Omental fat pad (tissue), 4 donors: ENCODE data around the gene LSM2. TPM values are rescaled to one million over a fixed set of nuclear protein-coding genes. Genes with fewer than 3 reads are reported as not detected.
A peak's percentile ranks its signal among the peaks of the same experiment; 100 is the strongest.

ENCODE experiments used
- ATAC-seq: fragments of 150-250 bp; one replicate; pipeline ENCODE4 v1.9.1; 2016; ENCODE audit warnings: mild to moderate bottlenecking, moderate library complexity; ENCODE audit not compliant: low FRiP score
- DNase-seq: peaks from one replicate; pipeline ENCODE4 v3.0.0-alpha.2; 2019; ENCODE audit warnings: low spot score
- CTCF ChIP-seq, 3 donors: fragments of 450-650 bp; IDR thresholded peaks; one replicate each; pipeline ENCODE4 v1.5.1; 2016 to 2017; ENCODE audit warnings: antibody characterized with exemption in 3 of 3, mild to moderate bottlenecking in 3 of 3, moderate library complexity in 2 of 3
- total RNA-seq, 4 donors: library from RNA; depleted of rRNA; stranded (reverse); fragments of >200 nt; gene quantifications; one replicate each; pipeline ENCODE4 v1.1.0, GENCODE V29; 2016

The LSM2 gene
- total RNA-seq, 4 donors from 2014 or later, result 19.8 to 35.1 (median 30.4) TPM

GRCh38 chr6:31776989-31777666, 29.6 kb downstream of the LSM2 start, which contains the start of gene VWA7:
TSS of gene VWA7 (minus strand) at chr6:31777328. CDS start at chr6:31776779, 549 bp downstream.
- peak; percentile 94 for ATAC-seq
- no peak for TF ChIP-seq CTCF (IDR thresholded peaks at IDR 0.05)

GRCh38 chr6:31776485-31776988, 30.2 kb downstream of the LSM2 start:
- DNase-seq, result no peak
- ATAC-seq, result no peak
- no peak for TF ChIP-seq CTCF (IDR thresholded peaks at IDR 0.05)

More at GRCh38 chr6:31776989-31777666, 29.6 kb downstream of the LSM2 start, which contains the start of gene VWA7:
- peak; percentile 77 for DNase-seq

GRCh38 chr6:31775633-31776484, 30.9 kb downstream of the LSM2 start:
- ATAC-seq, result no peak
- no peak for DNase-seq
- no peak for TF ChIP-seq CTCF (IDR thresholded peaks at IDR 0.05)

GRCh38 chr6:31775184-31775583, 31.6 kb downstream of the LSM2 start:
- DNase-seq (no peak), ATAC-seq (no peak)
- no peak for TF ChIP-seq CTCF (IDR thresholded peaks at IDR 0.05)

GRCh38 chr6:31771992-31772358, 34.8 kb downstream of the LSM2 start:
- ATAC-seq, result no peak
- DNase-seq, result no peak
- no peak for TF ChIP-seq CTCF (IDR thresholded peaks at IDR 0.05)

- no peak for TF ChIP-seq CTCF (IDR thresholded peaks at IDR 0.05)
- no peak for ATAC-seq
- DNase-seq, result no peak
Observed at GRCh38 chr6:31770860-31771259, 35.9 kb downstream of the LSM2 start.
